Stimulated activated CD4-positive, alpha-beta T cell treated with anti-CD3 and anti-CD28 coated beads, Interleukin-2, amount 100 ng/mL, for 4 hours (primary cell): ENCODE results near the gene HPCAL1.

Experiments used
- DNase-seq: peaks from one replicate; pipeline ENCODE4 v3.0.0-alpha.2; 2020; ENCODE audit warnings: low read depth

Gene HPCAL1

DNA sequence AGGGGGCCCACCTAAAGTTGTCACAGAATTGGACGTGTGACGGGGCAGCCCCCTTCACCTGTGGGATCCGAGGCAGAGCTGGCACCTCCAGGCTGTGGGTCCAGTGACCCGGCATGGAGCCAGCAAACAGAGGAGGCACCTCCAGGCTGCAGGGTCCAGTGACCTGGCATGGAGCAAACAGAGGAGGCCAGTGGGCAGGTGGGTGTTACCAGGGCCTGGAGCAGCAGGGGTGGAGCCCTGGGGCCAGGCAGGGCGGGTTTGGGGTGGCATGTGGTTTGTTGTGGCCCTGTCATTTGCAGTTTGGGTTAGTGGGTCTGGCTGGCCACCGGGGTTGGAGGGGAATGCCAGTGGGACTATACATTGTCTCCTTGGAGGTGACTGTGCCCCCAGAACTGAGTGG, 68.2 kb downstream of the HPCAL1 start:
- DNase-seq = no peak

DNA sequence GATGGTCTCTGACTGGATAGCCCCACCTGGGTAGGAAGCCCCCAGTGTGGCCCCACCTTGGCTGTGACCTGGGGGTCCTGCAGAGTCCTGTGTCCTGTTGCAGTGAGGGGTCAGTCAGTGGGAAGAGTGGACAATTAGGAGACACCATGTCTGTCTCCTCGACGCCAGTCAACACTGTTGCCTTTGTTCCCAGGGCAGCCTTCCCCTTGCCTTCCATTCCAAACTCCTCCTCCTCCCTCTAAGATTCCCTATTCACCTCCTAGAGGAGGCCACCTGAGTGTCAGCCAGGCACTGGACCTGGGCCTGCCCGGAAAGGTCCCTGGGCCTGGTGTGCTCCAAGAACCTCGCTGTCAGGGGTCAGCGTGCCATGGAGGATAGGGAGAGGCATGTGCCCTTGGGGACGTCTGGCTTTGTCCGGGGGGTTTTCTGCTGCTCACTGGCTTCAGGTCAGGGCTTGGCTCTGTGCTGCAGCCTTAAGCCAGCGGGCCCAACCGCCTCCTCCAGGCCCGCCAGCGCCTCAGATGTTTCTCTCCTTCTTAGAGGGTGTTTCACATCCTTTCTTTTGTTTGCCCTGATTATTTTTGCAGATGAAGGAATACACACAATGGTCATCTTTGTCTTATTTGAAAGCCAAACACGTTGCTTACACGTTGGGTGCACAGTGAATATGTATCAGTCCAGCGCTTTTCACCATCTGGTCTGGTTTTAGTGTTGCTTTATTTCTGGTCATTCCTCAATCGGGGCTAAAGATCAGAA, 68.9 kb downstream of the HPCAL1 start:
- DNase-seq = no peak

DNA sequence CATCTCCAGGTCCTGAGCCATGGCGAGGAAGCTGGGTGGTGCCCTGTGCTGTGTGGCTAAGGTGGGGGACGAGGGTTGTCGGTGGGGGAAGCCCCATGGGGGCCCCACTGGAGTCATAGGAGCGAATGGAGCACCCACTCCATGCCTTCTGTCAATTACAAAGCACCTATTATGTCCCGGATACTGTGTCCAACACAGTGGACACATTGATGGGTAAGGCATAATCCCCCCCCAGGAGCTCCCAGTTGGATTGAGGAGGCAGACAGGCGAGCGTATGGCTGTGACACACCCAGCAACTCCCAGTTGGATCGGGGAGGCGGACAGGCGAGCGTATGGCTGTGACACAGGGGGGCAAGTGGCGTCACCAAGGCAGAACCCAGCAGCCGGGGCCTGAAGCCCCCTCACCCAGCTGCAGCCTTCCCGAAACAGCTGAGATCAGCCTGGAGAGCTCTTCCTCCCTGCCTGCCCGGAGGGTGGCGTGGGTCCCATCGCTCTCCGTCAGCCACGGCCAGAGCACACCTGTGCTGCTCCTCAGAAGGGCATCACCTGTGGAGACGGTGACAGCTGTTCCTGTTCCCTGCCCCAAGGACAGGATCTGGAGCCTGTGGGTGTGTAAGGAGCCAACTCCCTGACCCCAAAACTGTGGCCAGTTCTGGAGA, 69.6 kb downstream of the HPCAL1 start:
- no peak for DNase-seq

DNA sequence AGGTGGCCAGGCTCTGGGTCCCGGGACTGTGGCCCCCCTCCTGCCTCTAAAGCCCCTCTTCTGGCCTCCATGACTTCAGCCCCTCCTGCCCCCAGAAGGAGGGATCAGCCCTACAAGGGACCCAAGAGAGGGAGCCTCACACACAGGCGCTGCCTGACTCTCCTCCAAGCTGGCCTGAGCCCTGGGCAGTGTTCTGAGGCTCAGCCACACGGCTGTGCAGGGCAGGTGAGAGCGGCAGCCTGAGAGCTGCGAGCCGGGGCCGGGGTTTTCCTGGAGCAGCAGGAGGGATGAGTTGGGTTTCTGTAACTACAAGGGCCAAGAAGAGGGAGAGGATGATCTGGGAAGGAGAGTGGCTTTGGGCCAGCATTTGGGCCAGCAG, 70.1 kb downstream of the HPCAL1 start:
- DNase-seq = no peak

DNA sequence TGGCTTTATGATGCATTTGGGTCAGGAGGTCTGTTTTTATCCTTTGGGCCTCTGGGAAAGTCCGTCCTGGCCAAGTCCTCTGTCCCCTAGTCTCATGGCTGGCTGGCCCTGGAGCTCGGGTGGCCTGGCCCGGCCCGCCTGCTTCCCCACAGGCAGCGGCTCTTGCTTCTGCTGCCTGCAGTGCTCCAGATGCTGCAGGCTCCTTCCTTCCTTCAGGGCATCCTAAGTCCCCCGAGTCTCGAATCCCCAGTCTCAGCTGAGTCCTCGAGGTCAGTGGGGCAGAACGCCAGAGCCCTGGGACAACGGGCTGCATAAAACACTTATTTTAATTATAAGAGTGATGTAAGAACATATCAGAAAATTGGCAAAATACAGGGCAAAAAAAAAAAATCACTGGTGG, 71.2 kb downstream of the HPCAL1 start:
- DNase-seq = no peak

DNA sequence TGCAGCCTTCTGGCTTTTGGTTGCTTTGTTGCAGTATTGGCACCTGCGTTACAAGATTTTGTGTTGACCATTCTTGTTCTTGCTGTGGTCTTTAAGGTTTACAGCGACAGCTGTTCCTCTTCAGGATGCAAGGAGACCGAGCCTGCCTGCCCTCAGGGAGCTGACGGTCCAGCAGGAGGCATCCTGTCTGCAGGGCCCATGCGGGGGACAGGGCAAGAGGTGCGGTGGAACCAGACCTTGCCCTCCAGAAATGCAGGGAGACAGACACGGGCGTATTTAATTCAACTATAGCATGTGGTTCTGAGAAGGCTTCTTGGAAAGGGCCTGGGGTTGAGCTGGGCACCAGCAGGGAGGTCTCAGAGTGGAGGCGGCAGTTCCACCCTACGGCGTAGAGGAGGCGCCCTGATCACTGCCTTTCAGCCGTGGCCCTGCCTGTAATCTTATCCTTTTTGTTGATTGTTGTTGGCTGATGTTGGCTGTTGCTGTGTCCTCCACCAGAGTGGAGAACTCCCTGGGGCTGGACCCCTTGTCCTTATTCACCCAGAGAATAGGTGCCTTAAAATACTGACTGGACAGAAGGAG, 71.7 kb downstream of the HPCAL1 start:
- no peak for DNase-seq

DNA sequence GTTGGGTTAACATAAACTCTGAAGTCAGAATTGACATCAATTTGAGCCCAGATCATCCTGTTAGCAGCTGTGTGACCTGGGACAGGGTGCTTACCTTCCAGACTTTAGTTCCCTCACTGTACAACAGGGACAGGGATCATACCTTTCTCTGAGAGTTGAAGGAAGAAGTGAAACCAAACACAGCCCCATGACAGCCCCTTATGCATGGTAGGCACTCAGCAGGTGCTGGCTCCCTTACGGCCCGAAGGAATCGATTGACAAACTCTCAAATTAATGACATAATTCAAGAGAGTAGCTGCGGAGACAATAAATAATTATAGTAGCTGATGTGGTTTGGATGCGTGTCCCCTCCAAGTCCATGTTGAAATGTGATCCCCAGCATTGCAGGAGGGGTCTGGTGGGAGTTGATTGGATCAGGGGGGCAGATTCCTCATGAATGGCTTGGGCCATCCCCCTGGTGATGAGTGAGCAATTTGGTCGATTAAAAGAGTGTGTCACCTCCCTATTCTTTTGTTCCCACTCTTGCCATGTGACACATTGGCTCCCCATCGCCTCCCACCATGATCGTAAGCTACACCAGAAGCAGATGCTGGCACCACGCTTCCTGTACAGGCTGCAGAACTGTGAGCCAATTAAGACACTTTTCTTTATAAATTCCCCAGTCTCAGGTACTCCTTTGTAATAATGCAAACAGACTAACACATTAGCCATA, 73.0 kb downstream of the HPCAL1 start:
- peak; percentile 31 for DNase-seq

DNA sequence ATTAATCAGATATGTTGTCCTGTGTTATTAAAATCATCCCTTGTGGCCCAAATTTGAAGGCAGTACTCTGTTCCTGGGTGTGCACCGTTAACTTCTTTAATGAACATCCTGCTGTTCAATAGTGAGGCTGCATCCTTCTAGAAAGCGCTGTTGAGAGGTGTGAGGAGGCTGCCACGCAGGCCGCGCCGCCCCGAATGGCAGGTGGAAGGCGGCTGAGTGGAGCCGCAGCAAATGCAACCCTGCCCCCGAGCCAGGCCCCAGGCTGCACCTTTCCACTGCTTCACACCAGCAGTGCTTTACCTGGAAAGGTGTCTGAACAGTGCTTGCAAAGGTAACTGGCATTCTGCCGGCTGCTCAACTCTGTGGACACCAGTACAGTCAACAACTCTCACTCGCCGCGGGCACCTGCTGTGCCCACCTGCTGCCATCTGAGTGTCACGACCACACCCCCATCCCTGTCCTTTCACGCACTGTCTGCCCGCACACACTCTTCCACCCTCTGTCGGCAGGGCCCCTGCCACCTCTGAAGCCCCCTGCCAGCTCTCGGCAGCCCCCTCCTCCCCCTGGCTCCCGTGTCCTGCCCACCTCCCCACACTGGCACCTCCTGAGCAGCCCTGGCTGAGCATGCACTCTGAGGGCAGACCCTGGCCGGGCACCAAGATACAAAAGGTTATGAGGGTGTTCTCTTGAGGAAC, 74.5 kb downstream of the HPCAL1 start:
- DNase-seq = no peak

DNA sequence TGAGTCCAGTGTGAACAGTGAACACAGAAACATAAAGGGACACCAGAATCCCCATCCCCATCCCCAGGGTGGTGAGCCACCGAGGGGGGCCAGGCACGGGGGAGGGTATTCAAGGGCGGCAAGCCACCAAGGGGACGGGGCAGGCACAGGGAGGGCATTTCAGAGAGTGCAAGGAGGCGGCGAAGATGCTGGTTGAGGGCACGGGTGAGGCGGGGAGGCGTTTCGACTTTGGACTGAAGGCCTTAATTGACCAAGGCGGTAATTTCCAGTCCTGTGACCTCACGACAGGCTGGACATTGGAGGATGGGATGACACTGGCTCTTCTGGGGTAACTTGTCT, 75.0 kb downstream of the HPCAL1 start:
- no peak for DNase-seq

DNA sequence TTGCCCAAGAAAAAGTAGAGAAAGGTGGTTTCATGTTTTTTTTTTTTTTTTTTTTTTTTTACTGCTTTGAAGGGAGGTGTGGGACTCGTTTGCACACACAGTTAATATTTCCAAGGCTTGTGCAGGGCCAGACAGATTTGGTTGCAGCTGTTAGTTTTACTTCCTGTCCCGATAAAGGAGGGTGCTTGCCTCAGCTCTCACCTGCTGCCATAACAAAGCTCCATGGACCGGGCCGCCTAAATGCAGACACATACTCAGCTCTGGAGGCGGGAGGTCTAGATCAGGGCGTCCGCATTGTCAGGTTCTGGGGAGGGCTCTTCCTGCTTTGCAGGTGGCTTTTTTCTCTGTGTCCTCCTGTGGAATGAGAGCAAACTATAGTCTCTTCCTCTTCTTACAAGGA, 75.5 kb downstream of the HPCAL1 start:
- DNase-seq = no peak

DNA sequence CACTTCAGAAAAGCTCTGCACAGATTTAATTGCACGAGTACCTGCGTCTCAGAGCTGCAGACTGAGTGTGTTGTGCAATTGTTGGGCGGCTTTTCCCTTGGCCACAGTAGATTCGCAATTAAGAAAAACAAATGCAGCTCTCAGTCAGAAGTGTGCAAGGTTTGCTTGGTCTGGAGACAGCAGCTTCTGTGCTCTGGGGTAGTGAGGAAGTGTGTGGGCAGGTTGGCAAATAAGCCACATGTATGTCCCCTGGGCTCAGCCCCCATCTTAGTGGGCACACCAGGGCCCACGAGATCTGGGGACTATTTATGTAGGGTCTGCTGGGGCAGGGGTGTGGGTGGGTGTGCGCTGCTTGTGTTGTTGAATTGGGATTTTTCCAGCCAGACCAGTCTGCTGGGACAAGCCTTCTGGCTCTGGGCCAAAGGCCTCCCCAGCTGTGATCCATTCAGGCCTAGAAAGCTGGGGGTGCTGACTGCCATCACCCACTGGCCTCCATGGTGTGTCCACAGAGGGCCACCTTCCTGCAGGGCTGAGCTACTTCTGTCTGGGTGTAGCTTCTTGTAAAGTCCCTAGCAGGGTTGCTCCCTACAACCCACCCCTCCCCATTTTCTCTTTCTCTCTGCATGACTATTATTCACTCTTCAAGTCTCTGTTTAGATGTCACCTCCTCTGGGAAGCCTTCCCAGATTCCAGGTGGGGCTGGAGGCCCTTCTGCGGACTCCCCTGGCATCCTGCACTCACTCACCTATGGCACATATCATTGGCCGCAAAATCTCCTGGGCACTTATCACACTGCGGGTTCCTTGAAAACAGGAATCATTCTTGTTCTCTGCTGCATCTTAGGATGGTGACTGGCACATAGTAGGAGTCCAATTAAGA, 77.6 kb downstream of the HPCAL1 start:
- DNase-seq = no peak

DNA sequence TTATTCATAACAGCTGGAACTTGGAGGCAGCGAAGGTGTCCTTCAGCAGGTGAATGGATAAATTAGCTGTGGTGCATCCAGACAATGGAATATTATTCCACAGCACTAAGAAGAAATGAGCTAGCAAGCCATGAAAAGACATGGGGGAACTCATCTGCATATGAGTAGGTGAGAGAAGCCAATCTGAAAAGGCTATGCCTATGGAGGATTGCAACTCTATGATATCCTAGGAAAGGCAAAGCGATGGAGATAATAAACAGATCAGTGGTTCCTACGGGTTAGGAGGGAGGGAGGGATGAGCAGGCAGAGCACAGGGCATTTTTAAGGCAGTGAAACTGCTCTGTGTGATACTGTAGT, 79.3 kb downstream of the HPCAL1 start:
- no peak for DNase-seq

DNA sequence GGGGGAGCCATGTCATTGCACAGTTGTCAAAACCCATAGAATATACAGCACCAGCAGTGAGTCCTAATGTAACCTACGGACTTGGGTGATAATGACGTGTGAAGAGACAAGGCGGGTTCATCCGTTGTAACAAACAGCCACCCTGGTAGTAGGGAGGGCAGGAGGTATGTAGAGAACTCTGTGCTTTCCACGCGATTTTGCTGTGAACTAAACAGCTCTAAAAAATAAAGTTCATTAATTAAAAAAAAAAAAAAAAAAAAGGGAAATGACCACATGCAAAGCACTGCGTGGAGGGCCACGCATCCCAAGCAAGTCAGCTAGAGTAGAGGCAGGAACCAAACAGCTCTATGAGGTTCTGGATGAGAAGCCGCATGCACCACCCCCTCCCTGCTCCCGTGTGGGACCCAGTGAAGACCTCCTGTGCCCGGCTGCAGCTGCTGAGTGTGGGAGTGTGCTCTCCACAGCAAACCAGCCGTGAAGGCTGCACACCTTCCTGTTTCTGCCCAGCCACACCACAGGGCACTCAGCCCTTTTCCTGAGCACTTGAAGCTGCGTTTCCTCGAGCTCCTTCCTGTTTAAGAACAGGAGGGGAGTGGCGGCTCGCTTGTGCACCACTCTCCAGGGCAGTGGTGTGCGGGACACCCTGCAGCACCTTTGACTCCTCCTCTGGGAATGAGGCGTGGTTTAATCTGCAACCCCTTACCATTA, 79.8 kb downstream of the HPCAL1 start:
- DNase-seq = no peak

DNA sequence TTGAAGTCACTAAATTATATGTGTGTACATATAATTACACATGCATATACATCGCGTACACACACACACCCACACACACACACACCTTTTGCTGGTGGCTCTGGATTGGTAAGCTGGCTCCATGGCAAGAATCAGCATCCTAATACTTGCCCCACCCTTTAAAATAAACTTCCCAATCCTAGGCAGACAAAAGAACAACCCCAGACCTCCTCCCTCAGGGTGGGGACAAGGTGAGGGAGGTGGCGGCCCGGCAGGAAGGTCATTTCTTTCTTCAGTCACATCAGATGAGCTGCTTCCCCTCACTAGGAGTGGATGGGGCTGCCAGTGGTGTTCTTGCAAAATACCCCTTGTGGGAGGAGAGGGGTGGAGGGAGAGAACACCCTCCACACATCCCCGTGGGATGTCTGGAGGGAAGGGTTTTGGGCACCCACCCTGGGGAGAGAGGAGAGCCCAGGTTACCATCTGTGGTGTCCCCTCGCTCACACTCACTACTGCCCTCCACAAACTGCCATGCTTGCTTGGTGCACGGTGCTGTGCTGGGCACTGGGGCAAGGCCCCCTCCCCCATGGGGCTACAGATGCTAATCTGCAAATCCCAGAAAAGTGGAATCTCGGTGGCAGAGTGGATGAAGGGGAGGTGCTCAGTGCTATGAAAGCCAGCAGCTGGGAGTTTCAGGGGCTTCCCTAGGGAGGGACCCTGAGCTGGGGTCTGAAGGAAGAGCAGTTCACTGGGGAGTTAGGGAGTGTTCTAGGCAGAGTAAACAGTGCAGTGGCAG, 81.4 kb downstream of the HPCAL1 start:
- no peak for DNase-seq

DNA sequence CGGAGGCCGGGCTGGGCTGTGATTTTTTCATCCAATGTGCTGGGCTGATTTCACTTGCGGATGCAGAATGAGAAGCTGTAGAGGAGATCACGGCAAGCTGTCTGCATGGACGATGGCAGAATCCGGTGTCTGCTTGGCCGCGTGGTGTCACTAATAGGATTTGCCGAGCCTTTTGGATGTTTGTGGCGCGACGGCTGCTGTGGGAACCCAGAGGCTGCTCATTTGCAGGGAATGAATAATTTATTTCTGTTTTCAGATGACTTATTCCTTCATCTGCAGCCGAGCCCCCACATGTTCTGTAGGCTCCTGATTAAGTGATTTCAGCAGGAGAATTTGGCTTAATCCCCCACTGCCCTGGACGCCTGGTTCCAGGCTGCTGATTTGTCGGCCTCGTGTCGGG, 82.8 kb downstream of the HPCAL1 start:
- DNase-seq = no peak

DNA sequence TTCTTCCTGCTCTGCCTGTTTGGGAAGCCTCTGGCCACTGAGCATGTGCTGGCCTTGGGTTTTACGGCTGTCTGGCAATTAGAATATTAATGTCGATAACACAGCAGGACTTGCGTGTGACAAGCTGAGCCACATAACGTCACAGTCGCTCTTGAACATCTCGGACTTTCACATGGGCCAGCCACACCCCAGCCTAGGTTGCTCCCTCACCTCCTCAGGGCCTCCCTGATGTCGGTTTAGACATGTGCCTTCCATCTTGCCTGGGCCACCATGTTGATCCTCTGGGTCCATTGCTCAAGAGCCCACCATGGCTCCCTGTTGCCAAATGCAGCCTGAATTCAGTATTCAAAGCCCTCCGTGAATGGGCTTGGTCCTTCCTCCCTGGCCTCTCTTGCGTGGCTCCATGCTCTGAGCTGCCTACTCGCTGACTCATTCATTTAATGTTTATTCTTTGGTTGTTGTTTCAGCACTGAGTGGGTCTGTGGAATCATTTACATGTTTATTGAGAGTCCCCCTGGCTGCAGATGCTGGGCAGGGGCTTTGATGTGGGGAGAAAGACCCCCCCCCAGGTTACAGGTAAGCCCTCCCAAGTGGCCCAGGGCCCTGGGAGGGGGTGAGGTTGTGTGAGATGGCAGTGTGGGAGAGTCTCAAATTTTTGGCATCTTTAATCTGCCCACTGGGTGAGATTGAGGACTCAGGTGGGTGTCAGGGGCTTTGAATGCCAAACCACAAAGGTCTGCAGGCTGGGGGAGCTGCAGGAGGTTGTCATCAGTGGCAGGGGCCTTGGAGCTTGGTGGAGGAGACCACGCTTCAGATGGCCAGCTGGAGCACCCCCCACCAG, 83.4 kb downstream of the HPCAL1 start:
- DNase-seq = no peak

DNA sequence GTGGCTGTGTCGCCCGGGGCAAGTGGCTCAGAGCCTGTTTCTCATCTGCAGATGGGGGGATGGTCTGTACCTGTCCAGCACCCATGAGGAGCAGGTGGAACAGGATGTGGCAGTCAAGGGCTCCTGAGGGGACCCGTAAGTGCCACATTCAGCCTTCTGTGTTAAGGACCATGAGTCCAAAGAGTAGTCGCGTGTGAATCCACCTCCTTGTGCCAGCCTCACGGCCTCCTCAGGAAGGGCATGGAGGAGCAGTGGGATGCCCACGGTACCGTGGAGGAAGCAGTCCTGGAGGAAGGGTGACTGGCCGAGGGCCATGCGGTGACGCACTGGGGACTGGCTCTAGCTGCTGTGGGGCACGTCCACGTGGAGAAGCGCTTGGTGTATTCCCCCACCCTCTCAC, 84.3 kb downstream of the HPCAL1 start:
- no peak for DNase-seq

DNA sequence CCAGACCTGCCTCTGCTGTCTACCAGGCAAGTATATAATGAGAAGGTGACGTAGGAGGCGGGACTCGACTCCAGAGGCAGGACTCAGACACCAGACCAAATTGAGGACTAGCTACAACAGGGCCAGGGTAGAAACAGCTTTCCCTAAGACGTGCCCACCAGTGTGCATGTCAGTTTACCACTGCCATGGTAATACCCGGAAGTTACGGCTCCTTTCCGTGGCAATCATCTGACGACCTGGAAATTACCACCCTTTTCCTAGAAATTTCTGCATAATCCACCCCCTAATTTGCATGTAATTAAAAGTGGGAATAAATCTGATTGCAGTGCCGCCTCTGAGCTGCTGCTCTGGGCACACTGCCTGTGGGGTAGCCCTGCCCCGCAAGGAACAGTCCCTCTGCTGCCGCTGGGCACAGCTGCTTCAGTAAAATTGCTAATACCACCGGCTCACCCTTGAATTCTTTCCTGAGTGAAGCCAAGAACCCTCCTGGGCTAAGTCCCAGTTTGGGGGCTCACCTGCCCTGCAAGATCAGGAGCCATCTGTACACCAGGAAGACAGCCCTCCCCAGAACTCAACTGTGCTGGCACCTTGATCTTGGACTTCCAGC, 86.4 kb downstream of the HPCAL1 start:
- DNase-seq = no peak

DNA sequence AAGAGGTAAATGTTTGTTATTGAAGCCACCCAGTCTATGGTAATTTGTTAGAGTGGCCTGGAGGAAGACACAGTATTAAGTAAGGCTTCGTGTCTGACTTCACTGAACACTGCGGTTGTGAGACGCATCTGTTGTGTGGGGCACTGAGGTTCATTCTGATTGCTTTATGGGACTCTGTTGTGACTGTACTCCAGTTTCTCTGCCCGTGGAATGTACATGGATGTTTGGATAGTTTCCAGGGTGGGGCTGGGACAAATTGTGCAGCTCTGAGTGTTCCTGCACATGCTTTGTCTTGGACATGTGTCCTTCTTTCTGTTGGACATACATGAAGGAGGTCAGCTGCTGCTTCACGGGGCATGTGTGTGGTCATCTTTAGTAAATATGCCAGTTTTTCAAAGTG, 86.9 kb downstream of the HPCAL1 start:
- DNase-seq = no peak
